ENCODE results near the gene DLK1.
A peak's percentile ranks its signal among the peaks of the same experiment; 100 is the strongest.

DLK1 gene

GRCh38 chr14:100692256-100692655, 34.4 kb upstream of the DLK1 start:
- in situ Hi-C loops (cut with HindIII; ENCODE audit: low pct_ligation_motif_present, low pct_unique_long_range_greater_than_20kb, low sequenced_read_pairs): no loop called here
- DNase-seq: peak; percentile 21

DNA sequence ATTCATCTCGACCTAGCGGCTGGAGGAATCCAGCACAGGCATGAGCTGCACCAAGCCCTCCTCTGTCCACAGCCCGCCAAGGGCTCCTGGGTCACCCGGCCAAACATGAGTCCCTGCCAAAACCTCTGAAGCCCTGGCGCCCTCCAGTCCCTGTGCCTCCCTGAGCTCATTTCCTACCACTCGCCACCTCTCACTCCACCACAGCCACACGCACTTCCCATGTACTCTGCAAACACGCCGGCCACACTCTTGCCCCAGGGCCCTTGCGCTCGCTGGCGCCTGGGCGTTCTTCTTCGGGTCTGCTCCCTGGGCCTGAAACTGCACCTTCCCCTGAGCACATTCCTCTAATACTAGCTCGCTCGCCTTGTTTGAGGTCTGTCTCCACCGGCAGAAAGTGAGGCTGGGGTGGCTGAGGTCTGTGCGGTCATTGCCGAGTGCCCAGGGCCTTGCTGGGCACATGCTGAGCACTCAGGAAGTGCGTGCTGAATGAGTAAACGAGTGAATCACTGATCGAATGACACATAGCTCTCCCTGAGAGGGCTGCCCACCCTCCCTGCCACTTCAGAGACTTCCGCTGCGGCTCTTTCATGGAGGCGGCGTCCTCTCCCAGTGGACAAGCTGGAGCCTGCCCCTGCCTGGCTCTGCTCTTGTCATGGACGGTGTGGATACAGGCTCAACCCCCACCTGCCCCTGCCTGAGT, 33.7 kb upstream of the DLK1 start:
- peak; percentile 91 for DNase-seq

GRCh38 chr14:100693877-100694578, 32.7 kb upstream of the DLK1 start:
- in situ Hi-C loops (cut with HindIII; ENCODE audit: low pct_ligation_motif_present, low pct_unique_long_range_greater_than_20kb, low sequenced_read_pairs): no loop called here
- DNase-seq: no peak

More for the DNA sequence above, 33.7 kb upstream of the DLK1 start:
- in situ Hi-C loops (cut with HindIII; ENCODE audit: low pct_ligation_motif_present, low pct_unique_long_range_greater_than_20kb, low sequenced_read_pairs): no loop called here

- in situ Hi-C loops (cut with HindIII; ENCODE audit: low pct_ligation_motif_present, low pct_unique_long_range_greater_than_20kb, low sequenced_read_pairs): no loop called here
- no peak for DNase-seq
Measured at GRCh38 chr14:100694579-100695422, 31.9 kb upstream of the DLK1 start.

DNA sequence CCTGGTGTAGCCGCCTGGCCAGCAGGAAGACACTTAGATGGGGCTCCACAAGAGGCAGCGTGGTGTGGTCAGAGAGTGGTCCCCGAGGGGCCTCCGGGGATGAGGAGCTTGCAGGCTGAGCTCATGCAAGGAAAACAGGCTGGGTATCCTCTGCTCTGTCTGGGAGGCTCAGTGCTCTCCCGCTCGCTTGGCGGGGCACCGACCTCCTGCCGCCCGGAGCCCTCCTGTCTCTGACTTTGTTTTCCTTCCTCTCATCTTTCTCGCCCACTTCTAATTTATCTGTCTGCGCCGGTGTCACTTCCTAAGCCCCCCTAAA, 31.3 kb upstream of the DLK1 start:
- in situ Hi-C loops (cut with HindIII; ENCODE audit: low pct_ligation_motif_present, low pct_unique_long_range_greater_than_20kb, low sequenced_read_pairs): no loop called here

GRCh38 chr14:100696008-100696407, 30.7 kb upstream of the DLK1 start:
- in situ Hi-C loops (cut with HindIII; ENCODE audit: low pct_ligation_motif_present, low pct_unique_long_range_greater_than_20kb, low sequenced_read_pairs): no loop called here

More for the DNA sequence above, 31.3 kb upstream of the DLK1 start:
- DNase-seq: no peak

GRCh38 chr14:100696590-100696989, 30.1 kb upstream of the DLK1 start:
- DNase-seq: no peak
- in situ Hi-C loops (cut with HindIII; ENCODE audit: low pct_ligation_motif_present, low pct_unique_long_range_greater_than_20kb, low sequenced_read_pairs): no loop called here

More at GRCh38 chr14:100696008-100696407, 30.7 kb upstream of the DLK1 start:
- DNase-seq: no peak

GRCh38 chr14:100698066-100698465, 28.6 kb upstream of the DLK1 start:
- in situ Hi-C loops (cut with HindIII; ENCODE audit: low pct_ligation_motif_present, low pct_unique_long_range_greater_than_20kb, low sequenced_read_pairs): no loop called here
- no peak for DNase-seq

DNA sequence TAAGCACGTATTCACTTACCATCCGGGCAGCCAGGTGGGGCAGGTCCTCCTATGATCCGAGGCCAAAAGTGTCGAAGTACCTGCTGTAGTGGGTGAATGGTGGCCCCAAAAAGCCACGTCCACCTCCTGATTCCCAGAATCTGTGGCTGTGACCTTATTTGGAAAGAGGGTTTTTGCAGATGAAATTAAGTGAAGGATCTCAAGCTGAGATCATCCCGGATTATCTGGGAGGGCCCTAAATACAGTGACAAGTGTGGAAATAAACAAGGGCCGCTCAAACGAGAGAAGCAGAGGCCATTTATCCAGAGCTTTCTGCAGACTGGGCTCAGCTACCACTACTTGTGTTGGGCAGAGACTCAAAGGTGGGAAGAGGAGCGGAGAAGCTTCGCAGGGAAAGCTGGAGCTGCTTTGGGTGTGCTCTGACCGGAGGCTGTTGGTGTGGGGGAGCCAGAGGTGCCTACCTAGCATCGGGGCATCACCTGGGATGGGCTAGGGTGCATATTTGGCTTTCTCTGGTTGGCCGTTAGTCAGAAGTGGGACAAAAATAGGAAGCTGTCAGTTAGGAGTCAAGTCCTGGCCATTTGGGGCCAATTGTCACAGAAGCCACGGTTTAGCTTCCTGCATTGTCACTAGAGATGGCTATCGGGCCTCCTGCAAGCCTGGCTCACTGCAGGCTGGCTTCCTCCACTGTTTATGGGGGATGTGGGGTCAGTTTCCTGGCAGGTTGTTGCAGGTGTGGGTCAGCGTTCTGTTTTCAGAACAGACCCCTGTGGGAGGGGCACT, 27.8 kb upstream of the DLK1 start:
- in situ Hi-C loops (cut with HindIII; ENCODE audit: low pct_ligation_motif_present, low pct_unique_long_range_greater_than_20kb, low sequenced_read_pairs): no loop called here
- no peak for DNase-seq

DNA sequence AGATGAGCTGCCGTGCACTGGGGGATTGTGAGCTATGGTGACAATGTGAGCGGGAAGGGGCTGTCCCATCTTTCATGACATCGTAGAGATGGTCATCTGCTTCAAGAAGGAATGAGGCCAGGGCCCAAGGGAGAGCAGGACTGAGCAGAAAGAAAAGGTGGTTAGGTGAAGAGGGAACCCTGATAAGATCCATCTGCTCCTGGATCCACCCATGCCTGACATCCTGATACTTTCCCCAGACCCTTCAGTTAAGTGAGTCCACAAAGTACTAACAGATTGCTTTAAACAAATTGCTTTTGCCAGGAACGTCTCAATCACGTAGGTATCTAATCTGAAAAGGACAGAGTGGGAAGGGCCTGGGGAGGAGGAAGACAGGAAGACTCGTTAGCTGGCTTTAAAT, 25.4 kb upstream of the DLK1 start:
- in situ Hi-C loops (cut with HindIII; ENCODE audit: low pct_ligation_motif_present, low pct_unique_long_range_greater_than_20kb, low sequenced_read_pairs): no loop called here
- no peak for DNase-seq

- in situ Hi-C loops (cut with HindIII; ENCODE audit: low pct_ligation_motif_present, low pct_unique_long_range_greater_than_20kb, low sequenced_read_pairs): no loop called here
- DNase-seq: no peak
Measured at GRCh38 chr14:100702590-100702989, 24.1 kb upstream of the DLK1 start.

GRCh38 chr14:100703386-100704220, 23.1 kb upstream of the DLK1 start:
- in situ Hi-C loops (cut with HindIII; ENCODE audit: low pct_ligation_motif_present, low pct_unique_long_range_greater_than_20kb, low sequenced_read_pairs): no loop called here
- DNase-seq: no peak

GRCh38 chr14:100706200-100706599, 20.5 kb upstream of the DLK1 start:
- no peak for DNase-seq
- in situ Hi-C loops (cut with HindIII; ENCODE audit: low pct_ligation_motif_present, low pct_unique_long_range_greater_than_20kb, low sequenced_read_pairs): no loop called here

DNA sequence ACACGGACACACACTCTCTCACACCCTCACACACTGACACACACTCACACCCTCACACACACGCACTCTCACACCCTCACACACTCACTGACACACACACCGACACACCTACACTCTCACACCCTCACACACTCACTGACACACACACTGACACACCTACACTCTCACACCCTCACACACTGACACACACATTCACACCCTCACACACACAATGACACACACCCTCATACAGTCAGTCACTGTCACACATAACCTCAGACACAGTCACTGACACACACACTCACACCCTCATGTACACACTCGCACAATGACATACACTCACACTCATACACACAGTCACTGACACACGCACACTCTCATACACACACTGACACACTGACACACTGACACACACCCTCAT, 19.8 kb upstream of the DLK1 start:
- in situ Hi-C loops (cut with HindIII; ENCODE audit: low pct_ligation_motif_present, low pct_unique_long_range_greater_than_20kb, low sequenced_read_pairs): no loop called here
- no peak for DNase-seq

DNA sequence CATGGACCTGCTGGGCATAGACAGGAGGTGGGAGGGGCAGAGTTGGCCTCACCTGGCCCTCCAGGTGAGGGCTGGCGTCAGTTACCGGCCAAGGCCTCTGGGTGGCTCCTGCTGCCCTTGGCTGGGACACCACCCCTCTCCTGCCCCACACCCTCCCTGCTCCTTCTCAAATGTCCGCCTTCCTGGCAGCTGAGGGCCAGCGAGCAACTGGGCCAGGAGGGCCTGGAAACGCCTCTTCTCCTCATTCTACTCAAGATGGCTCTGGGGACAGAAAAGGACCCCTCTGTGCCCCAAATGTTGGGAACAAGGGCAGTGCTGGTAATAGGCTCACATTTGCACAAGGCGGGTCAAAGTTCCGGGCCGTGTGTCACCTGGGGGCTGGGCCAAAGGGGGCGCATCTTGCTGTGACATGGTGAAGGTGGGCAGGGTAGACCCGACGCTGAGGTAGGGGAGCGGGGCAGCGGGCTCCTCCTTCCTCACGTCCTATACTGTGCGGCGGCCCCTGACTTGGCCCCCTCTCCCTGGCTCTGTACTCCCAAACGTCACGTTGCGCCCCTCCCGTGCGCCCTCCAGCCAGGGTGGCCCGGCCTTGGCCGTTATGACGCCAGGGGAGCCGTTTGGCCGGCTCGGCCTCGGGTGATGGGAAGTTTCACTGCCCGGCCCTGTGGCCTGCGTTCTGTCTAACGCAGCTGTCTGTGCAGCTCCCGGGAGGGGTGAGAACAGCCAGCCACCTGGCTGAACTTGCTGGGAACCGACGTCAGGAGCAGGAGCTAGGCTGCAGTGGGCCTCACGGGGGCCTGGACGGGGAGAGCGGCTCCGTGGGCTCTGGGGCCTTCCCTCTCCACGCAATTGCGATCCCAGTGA, 18.0 kb upstream of the DLK1 start:
- DNase-seq: no peak
- in situ Hi-C loops (cut with HindIII; ENCODE audit: low pct_ligation_motif_present, low pct_unique_long_range_greater_than_20kb, low sequenced_read_pairs): no loop called here

DNA sequence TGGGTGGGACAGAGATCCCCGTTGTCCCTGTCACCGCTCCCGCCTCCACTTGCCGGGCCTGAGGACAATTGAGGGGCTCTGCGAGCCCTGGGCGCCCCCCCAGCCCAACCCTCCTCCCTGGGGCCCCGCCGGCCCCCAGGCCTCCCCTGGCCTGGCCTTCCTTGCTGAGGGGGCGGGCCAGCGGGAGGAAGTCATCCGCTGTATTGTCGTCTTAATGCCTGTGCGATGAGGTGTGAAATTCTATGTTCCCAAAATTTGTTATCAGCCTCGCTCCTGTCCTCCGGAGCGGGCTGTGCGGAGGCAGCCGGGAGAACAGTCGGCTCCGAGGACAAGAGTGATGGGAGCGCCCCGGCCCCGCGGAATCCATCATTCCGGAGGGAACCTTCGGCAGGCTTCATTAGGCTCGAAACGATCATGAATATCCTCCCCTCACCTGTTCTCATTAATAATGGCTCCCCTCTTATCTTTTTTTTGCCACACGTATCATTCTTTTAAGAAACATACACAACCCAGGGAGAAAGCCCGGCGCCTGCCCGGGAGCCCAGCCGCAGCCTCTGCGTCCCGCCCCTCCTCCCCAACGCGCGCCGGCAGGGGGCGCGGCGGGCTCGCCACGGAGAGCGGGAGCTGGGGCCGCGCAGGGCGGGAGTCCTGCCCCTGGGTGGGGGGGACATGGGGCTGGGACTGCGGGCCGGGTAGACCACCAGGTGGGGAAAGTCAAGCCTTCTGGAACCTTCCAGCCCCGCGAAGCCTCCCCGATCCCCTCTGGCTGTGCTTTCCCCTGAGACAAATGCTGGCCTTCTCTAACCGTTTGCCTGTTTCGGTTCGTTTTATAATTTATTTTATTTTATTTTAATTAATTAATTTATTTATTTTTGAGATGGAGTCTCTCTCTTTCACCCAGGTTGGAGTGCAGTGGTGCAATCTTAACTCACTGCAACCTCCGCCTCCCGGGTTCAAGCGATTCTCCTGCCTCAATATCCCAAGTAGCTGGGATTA, 17.1 kb upstream of the DLK1 start:
- peak; percentile 5 for DNase-seq
- in situ Hi-C loops (cut with HindIII; ENCODE audit: low pct_ligation_motif_present, low pct_unique_long_range_greater_than_20kb, low sequenced_read_pairs): no loop called here

Measured in ACHN (cell line).